ENCODE measurements around the gene TPH1.

Gene TPH1

DNA sequence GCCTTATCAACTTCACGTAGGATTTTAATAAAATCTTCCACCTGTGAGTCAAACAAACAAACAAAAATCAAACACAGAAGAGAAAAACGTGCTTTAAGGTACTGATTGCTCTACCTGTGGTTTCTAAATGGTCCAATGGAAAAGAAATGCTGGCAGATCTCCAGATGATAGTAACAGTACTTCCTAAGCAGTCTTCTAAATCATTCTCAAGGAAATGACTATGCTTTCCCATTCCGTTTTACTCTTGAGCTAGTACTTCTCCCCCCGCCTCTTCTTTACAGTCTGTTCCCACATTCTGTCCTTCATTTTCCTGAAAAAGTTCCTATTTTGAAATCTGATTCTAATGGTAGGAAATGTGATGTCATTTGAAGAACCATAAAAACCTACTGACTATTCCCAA, 34.4 kb upstream of the TPH1 start:
- H3K79me2 ChIP-seq (ENCODE audit: insufficient read depth, low read length), result no peaks in the 10 kb centered on the region
- no peak overlapping the region for H3K4me3 ChIP-seq (ENCODE audit: low read length, poor library complexity, severe bottlenecking)
- TF ChIP-seq, protein P1, sequence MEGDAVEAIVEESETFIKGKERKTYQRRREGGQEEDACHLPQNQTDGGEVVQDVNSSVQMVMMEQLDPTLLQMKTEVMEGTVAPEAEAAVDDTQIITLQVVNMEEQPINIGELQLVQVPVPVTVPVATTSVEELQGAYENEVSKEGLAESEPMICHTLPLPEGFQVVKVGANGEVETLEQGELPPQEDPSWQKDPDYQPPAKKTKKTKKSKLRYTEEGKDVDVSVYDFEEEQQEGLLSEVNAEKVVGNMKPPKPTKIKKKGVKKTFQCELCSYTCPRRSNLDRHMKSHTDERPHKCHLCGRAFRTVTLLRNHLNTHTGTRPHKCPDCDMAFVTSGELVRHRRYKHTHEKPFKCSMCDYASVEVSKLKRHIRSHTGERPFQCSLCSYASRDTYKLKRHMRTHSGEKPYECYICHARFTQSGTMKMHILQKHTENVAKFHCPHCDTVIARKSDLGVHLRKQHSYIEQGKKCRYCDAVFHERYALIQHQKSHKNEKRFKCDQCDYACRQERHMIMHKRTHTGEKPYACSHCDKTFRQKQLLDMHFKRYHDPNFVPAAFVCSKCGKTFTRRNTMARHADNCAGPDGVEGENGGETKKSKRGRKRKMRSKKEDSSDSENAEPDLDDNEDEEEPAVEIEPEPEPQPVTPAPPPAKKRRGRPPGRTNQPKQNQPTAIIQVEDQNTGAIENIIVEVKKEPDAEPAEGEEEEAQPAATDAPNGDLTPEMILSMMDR (conservative IDR thresholded peaks at IDR 0.05; ENCODE audit: low read length), result no peak
- TF ChIP-seq EZH2phosphoT487 (IDR thresholded peaks at IDR 0.05; ENCODE audit: borderline replicate concordance), result no peak
- no peak overlapping the region for H3K4me2 ChIP-seq (ENCODE audit: low read depth, low read length, poor library complexity, severe bottlenecking)
- no peaks in the 10 kb centered on the region for H4K20me1 ChIP-seq (ENCODE audit: insufficient read depth, low read length, poor library complexity, severe bottlenecking)
- H3K9me3 ChIP-seq (ENCODE audit: insufficient read depth, low read depth, low read length), result no peaks in the 10 kb centered on the region
- H3K27me3 ChIP-seq (ENCODE audit: insufficient read depth, low read length, poor library complexity, severe bottlenecking), result no peaks in the 10 kb centered on the region
- H3K9ac ChIP-seq (ENCODE audit: low read depth, low read length, poor library complexity, severe bottlenecking), result no peak overlapping the region
- no peaks in the 10 kb centered on the region for H3K9me2 ChIP-seq (replicated peaks; ENCODE audit: low read depth, low read length)
- no peaks in the 10 kb centered on the region for H3K4me1 ChIP-seq (ENCODE audit: insufficient read depth, low read length, poor library complexity, severe bottlenecking)
- H3F3A ChIP-seq (ENCODE audit: low read depth), result no peaks in the 10 kb centered on the region
- peaks cover 44% of the 10 kb centered on the region for H3K36me3 ChIP-seq (ENCODE audit: insufficient read depth, low read length)
- no peak overlapping the region for H2AFZ ChIP-seq (ENCODE audit: low read length)

DNA sequence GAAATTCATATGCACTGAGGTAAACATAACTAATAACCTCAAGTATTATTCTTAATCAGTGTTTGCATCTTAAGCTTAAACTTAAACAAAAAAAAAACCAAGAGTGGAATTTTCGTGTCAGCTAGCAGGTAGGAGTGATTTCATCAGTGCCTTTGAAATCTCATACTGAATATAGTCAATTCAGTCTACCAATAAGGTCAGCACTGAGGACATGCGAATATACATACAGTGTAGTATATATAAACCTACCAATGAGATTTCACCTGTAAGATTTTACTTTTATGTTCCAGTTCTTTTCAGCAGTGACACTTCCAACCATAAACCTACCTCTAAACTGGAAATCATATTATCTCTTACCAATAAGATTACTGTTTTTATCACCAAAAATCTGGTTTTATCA, 32.8 kb upstream of the TPH1 start:
- TF ChIP-seq EZH2phosphoT487 (IDR thresholded peaks at IDR 0.05; ENCODE audit: borderline replicate concordance), result no peak
- TF ChIP-seq, protein P1 (conservative IDR thresholded peaks at IDR 0.05; ENCODE audit: low read length), result no peak
- no peak overlapping the region for H2AFZ ChIP-seq (ENCODE audit: low read length)
- H3K36me3 ChIP-seq (ENCODE audit: insufficient read depth, low read length), result peaks cover 34% of the 10 kb centered on the region
- H3K27me3 ChIP-seq (ENCODE audit: insufficient read depth, low read length, poor library complexity, severe bottlenecking), result no peaks in the 10 kb centered on the region
- no peak overlapping the region for H3K4me2 ChIP-seq (ENCODE audit: low read depth, low read length, poor library complexity, severe bottlenecking)
- no peaks in the 10 kb centered on the region for H3K9me2 ChIP-seq (replicated peaks; ENCODE audit: low read depth, low read length)
- H3K4me3 ChIP-seq (ENCODE audit: low read length, poor library complexity, severe bottlenecking), result no peak overlapping the region
- H3K9me3 ChIP-seq (ENCODE audit: insufficient read depth, low read depth, low read length), result no peaks in the 10 kb centered on the region
- H3K9ac ChIP-seq (ENCODE audit: low read depth, low read length, poor library complexity, severe bottlenecking), result no peak overlapping the region
- H3F3A ChIP-seq (ENCODE audit: low read depth), result no peaks in the 10 kb centered on the region
- no peaks in the 10 kb centered on the region for H3K4me1 ChIP-seq (ENCODE audit: insufficient read depth, low read length, poor library complexity, severe bottlenecking)
- H3K79me2 ChIP-seq (ENCODE audit: insufficient read depth, low read length), result no peaks in the 10 kb centered on the region
- no peaks in the 10 kb centered on the region for H4K20me1 ChIP-seq (ENCODE audit: insufficient read depth, low read length, poor library complexity, severe bottlenecking)

GRCh38 chr11:18075444-18075843, 29.4 kb upstream of the TPH1 start:
- Histone ChIP-seq H3F3A (ENCODE audit: low read depth) (no peaks in the 10 kb centered on the region), H3K9me2 (replicated peaks; ENCODE audit: low read depth, low read length) (no peaks in the 10 kb centered on the region), H2AFZ (ENCODE audit: low read length) (no peak overlapping the region), H3K4me2 (ENCODE audit: low read depth, low read length, poor library complexity, severe bottlenecking) (no peak overlapping the region), H4K20me1 (ENCODE audit: insufficient read depth, low read length, poor library complexity, severe bottlenecking) (no peaks in the 10 kb centered on the region), H3K9me3 (ENCODE audit: insufficient read depth, low read depth, low read length) (no peaks in the 10 kb centered on the region), H3K27me3 (ENCODE audit: insufficient read depth, low read length, poor library complexity, severe bottlenecking) (no peaks in the 10 kb centered on the region), H3K36me3 (ENCODE audit: insufficient read depth, low read length) (peaks cover 15% of the 10 kb centered on the region; the same call in 1 of the 2 replicates), H3K9ac (ENCODE audit: low read depth, low read length, poor library complexity, severe bottlenecking) (no peak overlapping the region), H3K4me1 (ENCODE audit: insufficient read depth, low read length, poor library complexity, severe bottlenecking) (no peaks in the 10 kb centered on the region), H3K79me2 (ENCODE audit: insufficient read depth, low read length) (no peaks in the 10 kb centered on the region), H3K4me3 (ENCODE audit: low read length, poor library complexity, severe bottlenecking) (no peak overlapping the region)
- TF ChIP-seq, protein P1 (conservative IDR thresholded peaks at IDR 0.05; ENCODE audit: low read length), result no peak
- TF ChIP-seq EZH2phosphoT487 (IDR thresholded peaks at IDR 0.05; ENCODE audit: borderline replicate concordance), result no peak

All from Loucy (cell line).